Skeletal muscle cell (primary cell): ENCODE measurements around the gene SEMA4G.
"Not testable (repeated sequence)": the region's sequence is repeated elsewhere in the genome, so short reads cannot be mapped to it uniquely, and the experiment has no call there.

ENCODE experiments used
- DNase-seq: peaks from one replicate; pipeline ENCODE4 v3.0.0-alpha.2; 2010; ENCODE audit warnings: low read depth
- H3K4me3 ChIP-seq: 2 replicates; pipeline ENCODE4 v1.5.1; 2011; ENCODE audit warnings: low read depth, mild to moderate bottlenecking, control low read depth, low read length, moderate library complexity

Gene SEMA4G

DNA sequence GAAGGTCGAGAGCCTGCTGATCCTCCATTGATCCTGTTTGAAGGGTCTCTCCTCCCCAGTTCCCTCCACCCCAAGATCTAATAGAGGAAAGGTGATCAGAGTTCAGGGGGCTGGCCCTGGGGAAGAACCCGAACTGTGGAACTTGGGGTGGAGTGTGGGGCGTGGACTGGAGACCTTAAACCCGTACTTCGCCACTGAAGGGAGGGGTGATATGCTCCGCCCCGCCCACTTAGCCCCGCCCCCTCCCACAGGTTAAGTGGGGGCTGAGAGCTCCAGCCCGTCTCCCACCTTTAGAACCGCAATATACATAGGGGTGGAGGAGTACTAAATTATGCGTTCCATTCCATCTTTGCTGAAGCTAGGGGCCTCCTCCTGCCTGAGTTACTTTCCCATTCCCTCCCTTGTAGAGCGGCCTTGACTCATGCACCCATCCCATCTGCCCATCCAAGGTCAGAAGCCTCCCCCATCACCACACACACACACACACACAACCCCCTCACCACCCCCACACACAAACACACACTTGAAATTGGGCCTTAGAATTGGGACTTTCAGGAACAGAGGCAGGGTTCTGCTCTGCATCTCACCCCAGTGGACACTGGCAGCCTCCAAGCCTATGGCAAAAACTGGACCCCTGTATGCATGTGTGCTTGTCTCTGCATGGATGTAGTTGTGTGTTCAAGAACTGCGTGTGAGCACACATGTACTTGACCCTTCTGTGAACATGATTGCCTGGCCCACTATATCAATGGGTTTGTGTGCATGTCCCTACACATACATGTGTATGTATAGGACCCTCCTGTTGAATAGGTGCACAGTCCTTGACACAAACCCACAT lies 991 bp downstream of the SEMA4G start:
- DNase-seq, result no peak
- peak overlapping the region; percentile 72 for H3K4me3 ChIP-seq

DNA sequence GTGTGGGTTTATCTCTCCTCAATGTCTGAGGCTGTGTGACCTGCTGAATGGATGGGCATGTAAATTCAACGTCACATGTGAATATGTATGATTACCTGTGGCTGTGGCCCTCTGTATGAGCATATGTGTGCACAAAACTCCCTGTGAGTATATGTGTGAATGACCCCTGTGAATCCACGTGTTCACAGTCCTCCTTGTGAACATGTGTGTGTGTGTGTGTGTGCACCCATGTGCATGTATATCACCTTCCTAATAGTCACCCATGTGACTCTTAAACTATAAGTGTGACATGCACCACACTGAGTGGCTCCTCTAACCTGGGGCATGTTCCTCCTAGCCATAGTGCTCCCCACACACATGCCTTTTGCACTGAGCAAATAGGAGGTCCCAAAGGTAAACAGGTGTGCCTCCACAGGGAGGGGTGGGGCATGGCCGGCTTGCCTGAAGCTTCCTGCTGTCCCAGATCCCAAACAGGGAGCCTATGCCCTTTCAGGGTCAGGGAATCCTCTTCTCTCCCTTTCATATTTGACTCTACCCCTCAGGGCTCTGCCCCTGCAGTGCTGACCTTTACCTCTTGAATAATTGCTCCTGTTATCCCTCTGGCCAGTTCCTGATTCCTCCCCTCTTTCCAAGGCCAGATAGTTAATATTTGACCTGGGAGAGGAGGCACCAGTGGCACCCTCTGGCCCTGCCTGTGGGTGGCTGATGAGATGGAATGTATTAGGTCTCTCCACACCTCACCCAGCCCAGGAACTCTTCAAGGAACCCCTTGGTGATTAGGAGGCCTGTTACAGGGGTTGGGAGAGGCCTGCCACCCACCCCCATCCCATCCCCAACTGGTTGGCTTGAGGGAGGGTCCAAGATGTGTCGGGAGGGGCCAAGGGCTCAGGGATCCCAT lies 1.9 kb downstream of the SEMA4G start:
- no peak for DNase-seq
- H3K4me3 ChIP-seq, result no peak overlapping the region

DNA sequence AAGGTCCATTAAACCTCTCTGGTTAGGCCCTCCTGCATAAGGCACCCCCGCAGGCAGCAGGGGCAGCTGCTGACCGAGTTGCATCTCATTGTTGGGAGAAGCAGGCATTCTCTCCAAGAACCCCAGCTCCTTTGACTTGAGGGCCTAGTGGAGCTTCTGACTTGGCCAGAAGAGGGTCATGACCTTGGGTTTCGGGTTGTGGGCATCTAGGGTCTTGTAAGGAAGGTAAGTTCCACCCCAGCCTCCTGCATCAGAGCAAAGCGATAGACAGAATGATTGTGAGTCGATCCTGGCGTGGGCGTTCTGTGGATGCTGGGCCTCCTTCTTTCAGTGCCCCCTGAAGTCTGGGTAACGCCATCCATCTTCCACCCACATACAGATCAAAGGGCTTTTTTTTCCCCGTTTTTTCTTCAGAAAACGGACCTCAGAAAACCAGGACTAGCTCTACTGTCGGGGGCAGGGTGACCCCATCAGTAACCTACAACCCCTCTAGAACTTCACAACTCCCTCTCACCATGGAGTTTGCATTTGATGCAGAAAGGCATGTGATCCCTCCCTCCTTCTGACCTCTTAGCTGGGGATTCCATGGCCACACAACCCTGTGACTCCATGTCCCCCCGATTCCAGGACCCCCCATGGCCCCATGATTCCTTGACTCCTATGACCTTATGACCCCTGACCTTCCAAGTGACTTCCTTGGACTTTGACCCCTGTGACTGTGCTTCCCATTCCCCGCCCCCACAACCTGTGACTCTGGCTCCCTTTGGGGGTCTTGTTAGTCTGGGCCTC lies 3.0 kb downstream of the SEMA4G start:
- no peak for DNase-seq
- no peak overlapping the region for H3K4me3 ChIP-seq

DNA sequence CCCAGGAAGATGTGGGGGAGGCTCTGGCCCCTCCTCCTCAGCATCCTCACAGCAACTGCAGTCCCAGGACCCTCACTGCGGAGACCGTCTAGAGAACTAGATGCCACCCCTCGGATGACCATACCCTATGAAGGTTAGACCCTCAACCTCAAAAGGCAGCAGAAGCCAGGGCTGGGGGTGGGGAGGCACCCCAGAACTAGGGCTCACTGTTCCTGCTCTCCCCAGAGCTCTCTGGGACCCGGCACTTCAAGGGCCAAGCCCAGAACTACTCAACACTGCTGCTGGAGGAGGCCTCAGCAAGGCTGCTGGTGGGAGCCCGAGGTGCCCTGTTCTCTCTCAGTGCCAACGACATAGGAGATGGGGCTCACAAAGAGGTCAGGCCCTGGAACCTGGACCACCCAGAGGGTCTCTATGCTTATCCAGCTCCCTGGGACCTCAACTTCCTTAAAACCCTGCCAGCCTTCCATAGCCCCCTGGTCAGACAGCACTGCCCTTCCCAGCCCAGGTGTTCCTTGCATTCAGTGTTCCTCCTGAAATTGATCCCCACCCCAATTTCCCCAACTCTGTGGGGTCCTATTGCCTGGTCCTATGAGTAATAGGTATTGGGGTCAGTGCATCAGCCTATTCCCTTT lies 3.7 kb downstream of the SEMA4G start:
- H3K4me3 ChIP-seq, result no peak overlapping the region
- DNase-seq, result no peak

DNA sequence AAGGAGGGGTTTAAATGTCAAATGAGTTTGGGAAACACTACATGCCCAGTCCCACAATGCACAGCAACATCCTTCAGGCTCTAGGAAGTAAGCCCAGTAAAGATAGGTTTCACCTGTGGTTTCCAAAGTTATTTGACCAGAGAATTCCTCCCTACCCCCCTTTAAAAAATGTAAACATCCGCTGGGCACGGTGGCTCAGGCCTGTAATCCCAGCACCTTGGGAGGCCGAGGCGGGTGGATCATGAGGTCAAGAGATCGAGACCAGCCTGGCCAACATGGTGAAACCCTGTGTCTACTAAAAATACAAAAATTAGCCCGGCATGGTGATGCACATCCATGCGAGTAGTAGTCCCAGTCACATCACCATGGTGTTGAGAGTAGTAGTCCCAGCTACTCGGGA lies 6.1 kb downstream of the SEMA4G start:
- not testable (repeated sequence) for DNase-seq, H3K4me3 ChIP-seq

DNA sequence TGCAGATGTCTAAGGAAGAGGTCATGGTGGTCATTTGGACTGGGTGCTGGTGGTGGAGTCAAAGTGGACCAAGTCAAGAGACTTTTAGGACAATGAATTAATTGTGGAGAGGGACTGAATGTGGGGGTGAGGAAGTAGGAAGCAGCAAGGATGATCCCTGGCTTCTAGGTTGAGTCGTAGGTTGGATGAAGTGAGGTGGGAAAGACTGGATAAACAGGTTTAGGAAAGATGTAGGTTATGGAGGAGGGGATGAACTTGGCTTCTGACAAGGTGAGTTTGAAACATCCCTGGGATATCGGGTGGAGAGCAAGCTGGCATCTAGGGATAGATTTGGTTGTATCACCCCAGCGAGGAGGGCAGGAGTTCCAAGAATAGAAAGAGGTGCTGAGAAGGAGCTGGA lies 7.6 kb downstream of the SEMA4G start:
- H3K4me3 ChIP-seq, result no peak overlapping the region
- no peak for DNase-seq

DNA sequence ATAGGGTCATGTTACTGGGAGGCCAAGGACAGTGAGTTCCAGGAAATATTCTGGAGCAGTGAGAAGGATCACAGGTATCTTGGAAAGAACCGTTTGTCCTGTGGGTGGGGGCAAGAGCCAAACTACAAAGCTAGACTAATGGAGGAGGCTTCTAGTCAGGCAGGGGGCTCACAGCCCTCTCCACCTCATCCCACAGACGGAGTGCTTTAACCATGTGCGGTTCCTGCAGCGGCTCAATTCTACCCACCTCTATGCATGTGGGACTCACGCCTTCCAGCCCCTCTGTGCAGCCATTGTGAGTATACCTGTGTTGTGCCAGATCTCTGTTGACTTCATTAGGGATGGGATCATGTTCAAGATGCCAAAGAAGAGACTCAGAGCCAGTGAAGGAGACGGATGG lies 8.1 kb downstream of the SEMA4G start:
- H3K4me3 ChIP-seq, result no peak overlapping the region
- DNase-seq, result no peak

DNA sequence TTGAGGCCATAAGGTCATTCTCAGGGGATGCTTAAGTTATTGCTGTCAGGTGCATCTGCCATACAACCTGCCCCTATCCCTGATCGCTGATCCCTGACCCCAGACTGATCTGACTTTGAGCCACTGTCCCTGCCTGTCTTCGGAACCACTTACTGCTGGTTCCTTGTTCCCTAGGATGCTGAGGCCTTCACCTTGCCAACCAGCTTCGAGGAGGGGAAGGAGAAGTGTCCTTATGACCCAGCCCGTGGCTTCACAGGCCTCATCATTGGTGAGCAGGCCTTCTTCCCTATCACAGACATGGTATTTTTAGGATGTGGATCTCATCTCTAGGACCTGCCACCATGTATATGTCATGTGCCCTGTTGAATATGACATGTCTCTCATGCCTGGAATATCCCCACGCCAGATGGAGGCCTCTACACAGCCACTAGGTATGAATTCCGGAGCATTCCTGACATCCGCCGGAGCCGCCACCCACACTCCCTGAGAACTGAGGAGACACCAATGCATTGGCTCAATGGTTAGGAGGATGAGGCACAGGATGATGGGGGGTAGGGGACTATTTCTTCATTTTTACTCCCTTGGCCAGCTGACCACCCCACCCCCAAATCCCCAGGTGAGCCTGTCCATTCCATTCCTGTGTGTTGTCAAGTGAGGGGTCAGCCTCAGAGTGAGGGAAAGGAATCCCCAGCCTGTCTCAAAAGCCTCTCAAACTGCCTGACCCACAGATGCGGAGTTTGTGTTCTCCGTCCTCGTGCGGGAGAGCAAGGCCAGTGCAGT lies 9.0 kb downstream of the SEMA4G start:
- DNase-seq, result no peak
- no peak overlapping the region for H3K4me3 ChIP-seq

DNA sequence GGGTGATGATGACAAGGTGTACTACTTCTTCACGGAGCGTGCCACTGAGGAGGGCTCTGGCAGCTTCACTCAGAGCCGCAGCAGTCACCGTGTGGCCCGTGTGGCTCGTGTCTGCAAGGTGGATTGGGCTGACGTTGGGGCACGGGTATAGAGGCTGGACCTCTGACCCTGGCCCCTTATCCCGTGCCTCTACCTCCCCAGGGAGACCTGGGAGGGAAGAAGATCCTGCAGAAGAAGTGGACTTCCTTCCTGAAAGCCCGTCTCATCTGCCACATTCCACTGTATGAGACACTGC lies 9.5 kb downstream of the SEMA4G start:
- H3K4me3 ChIP-seq, result no peak overlapping the region
- DNase-seq, result no peak

DNA sequence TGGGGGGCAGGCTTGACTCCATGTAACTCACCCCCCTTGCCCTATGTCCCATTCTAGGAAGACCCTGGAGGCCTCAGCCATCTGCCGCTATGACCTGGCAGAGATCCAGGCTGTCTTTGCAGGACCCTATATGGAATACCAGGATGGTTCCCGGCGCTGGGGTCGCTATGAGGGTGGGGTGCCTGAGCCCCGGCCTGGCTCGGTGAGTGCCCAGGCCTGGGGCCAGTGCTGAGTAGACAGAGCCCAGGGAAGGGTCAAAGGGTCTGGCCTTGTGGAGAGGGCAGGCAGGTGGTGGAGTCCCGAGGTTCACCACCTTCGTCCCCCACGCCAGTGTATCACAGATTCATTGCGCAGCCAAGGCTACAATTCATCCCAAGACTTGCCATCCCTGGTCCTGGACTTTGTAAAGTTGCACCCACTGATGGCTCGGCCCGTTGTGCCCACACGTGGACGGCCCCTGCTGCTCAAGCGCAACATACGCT lies 10.5 kb downstream of the SEMA4G start:
- H3K4me3 ChIP-seq, result no peak overlapping the region
- no peak for DNase-seq

DNA sequence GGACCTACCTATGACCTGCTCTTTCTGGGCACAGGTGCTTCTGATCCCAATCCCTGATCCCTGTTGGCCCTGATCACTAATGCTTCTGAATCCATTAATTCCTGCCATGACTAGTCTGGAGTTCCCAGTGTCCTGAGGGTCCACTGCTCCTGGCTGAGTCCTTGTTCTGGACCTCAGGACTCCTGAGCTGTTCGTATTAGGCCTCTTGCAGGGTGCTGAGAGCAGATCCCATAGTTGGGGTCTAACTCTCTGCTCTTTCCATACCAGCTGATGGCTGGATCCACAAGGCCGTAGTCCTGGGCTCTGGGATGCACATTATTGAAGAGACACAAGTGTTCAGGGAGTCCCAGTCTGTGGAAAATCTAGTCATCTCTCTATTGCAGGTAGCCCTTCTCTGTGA lies 11.0 kb downstream of the SEMA4G start:
- H3K4me3 ChIP-seq, result no peak overlapping the region
- no peak for DNase-seq

DNA sequence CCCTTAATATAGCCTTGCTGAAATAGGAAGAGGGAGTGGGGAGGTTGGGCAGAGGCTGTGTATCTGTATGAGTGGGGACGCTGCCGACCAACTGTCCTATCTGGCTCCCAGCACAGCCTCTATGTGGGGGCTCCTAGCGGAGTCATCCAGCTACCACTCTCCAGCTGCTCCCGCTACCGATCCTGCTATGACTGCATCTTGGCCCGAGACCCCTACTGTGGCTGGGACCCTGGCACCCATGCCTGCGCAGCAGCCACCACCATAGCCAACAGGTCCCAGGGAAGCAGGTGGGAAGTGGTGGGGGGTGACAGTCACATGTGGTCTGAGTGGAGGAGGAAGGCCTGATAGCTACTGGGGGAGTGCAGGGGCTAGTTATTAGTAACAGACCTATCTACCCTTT lies 11.4 kb downstream of the SEMA4G start:
- no peak overlapping the region for H3K4me3 ChIP-seq
- no peak for DNase-seq

DNA sequence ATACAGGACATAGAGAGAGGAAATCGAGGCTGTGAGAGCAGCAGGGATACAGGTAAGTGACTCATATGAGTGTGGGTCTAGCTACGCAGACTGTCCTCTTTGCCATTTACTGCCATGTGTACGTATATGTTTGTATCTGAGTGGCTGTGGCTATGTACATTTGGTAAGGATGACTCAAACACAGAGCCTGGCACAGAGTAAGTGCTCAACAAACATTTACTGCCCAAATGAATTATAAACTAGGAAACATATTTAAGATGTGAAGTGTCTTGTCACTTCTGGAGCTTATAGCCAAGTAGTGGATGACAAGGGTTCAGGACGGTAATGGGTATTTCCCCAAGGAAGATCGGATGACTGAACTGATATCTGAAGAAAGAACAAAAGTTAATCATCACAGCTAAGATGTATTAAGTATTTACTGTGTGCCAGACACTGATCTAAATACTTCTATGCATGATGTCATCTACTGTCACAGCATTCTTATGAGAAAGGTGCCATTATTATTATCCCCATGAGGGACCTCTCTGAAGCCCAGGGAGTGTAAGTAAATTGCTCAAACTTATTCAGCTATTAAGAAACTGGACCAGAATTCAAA lies 12.0 kb downstream of the SEMA4G start:
- no peak for DNase-seq
- no peak overlapping the region for H3K4me3 ChIP-seq

DNA sequence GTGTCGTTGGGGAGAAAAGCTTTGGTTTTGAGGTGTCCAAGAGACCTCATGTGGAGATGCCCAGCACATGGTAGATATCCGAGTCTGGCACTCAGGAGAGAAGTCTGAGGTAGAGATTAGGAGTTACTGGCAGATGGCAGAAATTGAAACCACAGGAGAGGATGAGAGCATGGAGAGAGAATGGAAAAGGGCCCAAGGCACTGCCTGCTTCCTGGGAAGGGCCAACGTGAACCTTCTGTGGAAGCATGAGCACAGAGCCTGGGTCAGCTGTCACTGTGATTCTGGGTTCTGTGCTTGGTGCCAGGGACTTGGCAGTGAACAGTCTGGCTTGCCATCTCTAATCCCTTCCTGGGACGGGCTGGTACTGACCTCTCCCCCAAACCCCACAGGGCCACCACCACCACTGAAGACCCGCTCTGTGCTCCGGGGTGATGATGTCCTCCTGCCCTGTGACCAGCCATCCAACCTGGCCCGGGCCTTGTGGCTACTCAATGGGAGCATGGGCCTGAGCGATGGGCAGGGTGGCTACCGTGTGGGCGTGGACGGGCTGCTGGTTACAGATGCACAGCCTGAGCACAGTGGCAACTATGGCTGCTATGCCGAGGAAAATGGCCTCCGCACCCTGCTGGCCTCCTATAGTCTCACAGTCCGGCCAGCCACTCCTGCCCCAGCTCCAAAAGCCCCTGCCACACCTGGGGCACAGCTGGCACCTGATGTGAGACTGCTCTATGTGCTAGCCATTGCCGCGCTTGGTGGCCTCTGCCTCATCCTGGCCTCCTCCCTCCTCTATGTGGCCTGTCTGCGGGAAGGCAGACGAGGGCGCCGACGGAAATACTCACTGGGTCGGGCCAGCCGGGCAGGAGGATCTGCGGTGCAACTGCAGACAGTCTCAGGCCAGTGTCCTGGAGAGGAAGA lies 13.9 kb downstream of the SEMA4G start:
- no peak overlapping the region for H3K4me3 ChIP-seq
- no peak for DNase-seq

DNA sequence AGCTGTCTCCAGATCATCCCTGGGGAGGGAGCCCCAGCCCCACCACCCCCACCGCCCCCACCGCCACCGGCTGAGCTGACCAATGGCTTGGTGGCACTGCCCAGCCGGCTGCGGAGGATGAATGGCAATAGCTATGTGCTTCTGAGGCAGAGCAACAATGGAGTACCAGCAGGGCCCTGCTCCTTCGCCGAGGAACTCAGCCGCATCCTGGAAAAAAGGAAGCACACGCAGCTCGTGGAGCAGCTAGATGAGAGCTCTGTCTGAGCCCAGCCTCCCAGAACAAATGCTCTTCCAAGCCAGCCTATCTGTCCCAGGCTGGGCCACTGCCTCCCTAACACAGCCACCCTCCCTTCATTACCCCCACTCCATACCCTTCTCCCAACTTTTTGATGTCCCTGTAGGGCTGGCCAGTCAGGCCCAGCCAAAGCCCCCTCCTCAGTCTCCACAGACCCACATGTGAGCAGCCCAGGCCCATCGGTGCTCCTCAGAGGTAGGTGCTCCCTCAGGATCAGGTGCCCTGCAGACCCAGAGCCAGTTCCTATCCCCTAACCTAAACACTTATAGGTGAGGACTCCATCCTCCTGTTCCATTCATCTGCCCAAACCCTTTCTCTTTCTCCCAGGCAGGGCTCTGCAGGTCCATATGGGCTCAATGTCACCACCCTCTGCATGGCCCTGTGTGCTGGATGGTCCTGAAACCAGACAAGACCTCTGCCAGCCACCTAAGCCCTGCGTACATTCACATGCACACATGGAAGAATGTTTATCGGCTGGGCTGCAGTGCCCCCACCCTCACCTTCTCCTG lies 14.8 kb downstream of the SEMA4G start:
- H3K4me3 ChIP-seq, result no peak overlapping the region
- DNase-seq, result no peak

DNA sequence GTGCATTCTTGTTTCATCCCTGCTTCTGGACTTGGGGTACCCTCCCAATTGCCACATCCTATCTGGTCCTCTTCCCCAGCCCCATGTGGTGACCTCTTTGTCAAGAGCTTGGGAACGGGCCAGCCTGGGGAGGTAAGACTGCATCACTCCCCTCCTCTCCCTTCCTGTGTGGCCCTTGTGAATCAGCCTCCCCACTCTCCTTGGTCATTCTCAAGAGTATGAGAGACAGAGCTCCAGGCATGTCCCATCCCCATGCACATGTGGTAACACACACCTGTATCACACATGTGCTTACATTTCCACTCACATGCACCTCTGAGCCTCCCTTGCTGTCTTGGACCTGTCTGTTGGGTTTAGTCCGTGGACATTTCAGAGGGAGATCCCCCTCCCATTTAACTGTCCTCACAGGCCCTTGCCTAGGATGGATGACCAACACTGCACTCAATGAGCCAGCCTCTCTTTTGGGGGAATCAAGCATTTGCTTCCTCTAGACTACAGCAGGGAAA lies 15.4 kb downstream of the SEMA4G start:
- no peak overlapping the region for H3K4me3 ChIP-seq
- DNase-seq, result no peak

DNA sequence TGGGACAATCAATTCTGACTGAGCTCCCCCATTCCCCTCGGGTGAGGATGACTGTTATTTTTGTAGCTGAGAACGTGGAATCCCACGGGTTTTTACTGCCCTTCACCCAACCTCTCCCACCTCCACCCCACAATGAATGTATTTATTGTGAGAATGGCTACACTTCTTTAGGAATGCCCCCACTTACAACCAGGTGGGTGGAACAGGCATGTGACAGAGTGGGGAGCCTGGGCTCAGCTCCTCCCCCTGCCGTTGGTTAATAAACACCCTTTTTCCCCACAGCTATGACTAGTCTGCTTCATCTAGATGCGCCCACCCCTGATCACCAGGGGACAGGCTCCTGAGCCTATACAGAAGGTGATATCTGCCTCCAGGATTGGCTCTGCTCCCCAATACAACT lies 16.0 kb downstream of the SEMA4G start:
- no peak overlapping the region for H3K4me3 ChIP-seq
- no peak for DNase-seq
